Activated T-cell treated with anti-CD3 and anti-CD28 coated beads, Interleukin-2, amount 50 U/mL, for 4 hours (primary cell): ENCODE results near the gene DGAT2L6. TPM values are rescaled to one million over a fixed set of nuclear protein-coding genes. Genes with fewer than 3 reads are reported as not detected.
A peak's percentile ranks its signal among the peaks of the same experiment; 100 is the strongest.
"Not testable (repeated sequence)": the region's sequence is repeated elsewhere in the genome, so short reads cannot be mapped to it uniquely, and the experiment has no call there.

Experiments used
- ATAC-seq, 2 donors: fragments of 200-7000 bp; cut with Tn5 transposase; one replicate each; pipeline ENCODE4 v1.10.0; 2021
- DNase-seq: peaks from one replicate; pipeline ENCODE4 v3.0.0-alpha.2; 2020
- H3K27me3 Mint-ChIP-seq: one replicate; pipeline ENCODE4 v1.8.0; 2021; ENCODE audit warnings: low read depth, mixed read lengths
- H3K36me3 Mint-ChIP-seq: one replicate; pipeline ENCODE4 v1.8.0; 2022; ENCODE audit warnings: mixed read lengths; ENCODE audit not compliant: insufficient read depth
- H3K4me1 Mint-ChIP-seq: one replicate; pipeline ENCODE4 v1.8.0; 2021; ENCODE audit warnings: low read depth, mixed read lengths
- H3K4me3 Mint-ChIP-seq: one replicate; pipeline ENCODE4 v1.8.0; 2021; ENCODE audit warnings: mild to moderate bottlenecking, moderate library complexity, mixed read lengths
- H3K9me3 Mint-ChIP-seq: one replicate; pipeline ENCODE4 v1.8.0; 2021; ENCODE audit warnings: mixed read lengths
- total RNA-seq, 3 donors: library from RNA; stranded (reverse); gene quantifications; one replicate each; pipeline ENCODE4 v1.2.1, GENCODE V29; 2021

DGAT2L6 gene
- total RNA-seq, 3 donors from 2014 or later: not detected

DNA sequence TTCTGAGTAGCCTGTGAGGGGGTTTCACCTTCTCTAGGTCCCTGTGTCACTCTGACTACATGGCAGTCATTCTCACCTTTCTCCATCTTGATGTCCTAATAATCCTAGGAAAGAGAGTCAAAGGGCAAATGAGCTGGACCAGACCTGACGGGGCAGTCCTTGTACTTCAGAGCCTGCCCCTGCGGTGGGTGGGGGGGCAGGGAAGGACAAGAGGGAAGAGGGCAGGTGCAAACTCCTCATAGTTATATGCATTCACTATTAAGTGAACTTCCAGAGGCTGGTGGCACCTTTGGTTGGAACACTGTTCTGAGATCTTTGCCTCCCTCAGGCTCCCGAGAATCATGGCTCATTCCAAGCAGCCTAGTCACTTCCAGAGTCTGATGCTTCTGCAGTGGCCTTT is 57.1 kb downstream of the DGAT2L6 start, which contains the start of gene AWAT1:
TSS of gene AWAT1 (plus strand) at position 301 of the 400 bp plus-strand sequence. CDS start at position 342, 41 bp downstream.
- DNase-seq: no peak
- H3K9me3 Mint-ChIP-seq: no peaks in the 10 kb centered on the region
- ATAC-seq: no peak
- no peaks in the 10 kb centered on the region for H3K27me3 Mint-ChIP-seq
- no peaks in the 10 kb centered on the region for H3K36me3 Mint-ChIP-seq
- no peak within 1 kb of the TSS for H3K4me3 Mint-ChIP-seq
- H3K4me1 Mint-ChIP-seq: no peaks in the 10 kb centered on the region

DNA sequence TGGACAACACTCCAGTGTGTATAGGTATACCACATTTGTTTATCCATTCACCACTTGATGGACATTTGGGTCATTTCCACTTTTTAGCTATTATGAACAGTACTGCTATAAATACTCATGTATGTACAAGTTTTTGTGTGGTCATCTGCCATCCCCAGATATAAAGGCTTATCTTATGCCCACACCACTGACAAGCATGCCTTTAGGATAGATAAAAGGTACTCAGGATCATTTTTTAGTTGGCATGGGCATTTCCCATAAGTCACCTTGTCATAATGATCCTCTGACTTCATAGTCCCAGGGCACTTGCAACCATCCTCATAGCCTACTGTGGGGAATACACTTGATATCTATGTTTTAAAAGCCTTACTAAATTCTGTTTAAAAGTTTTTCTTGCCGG is 63.5 kb downstream of the DGAT2L6 start:
- no peaks in the 10 kb centered on the region for H3K9me3 Mint-ChIP-seq
- H3K4me1 Mint-ChIP-seq: no peaks in the 10 kb centered on the region
- H3K36me3 Mint-ChIP-seq: no peaks in the 10 kb centered on the region
- no peak overlapping the region for H3K4me3 Mint-ChIP-seq
- no peak for ATAC-seq
- no peaks in the 10 kb centered on the region for H3K27me3 Mint-ChIP-seq
- DNase-seq: no peak

DNA sequence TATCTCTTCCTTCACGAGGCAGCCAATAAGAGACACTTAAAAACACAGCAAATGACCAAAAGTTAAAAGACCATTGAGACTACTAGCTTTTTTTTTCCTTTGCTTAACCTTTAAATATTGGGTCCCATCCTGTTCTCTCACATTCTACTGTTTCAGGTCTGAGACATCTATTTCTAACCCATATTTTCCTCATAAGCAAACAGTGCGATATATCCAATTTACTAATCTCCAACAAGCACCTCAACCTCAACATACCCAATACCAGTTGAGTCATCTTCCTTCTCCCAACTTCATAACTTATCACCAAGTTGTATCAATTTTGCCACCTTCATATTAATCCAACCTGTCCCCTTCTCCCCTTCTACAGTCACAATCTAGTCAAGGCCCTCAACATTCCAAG is 64.2 kb downstream of the DGAT2L6 start:
- Mint-ChIP-seq H3K4me1 (no peaks in the 10 kb centered on the region), H3K27me3 (no peaks in the 10 kb centered on the region), H3K36me3 (no peaks in the 10 kb centered on the region), H3K9me3 (no peaks in the 10 kb centered on the region), H3K4me3 (no peak overlapping the region)
- ATAC-seq: no peak
- no peak for DNase-seq

DNA sequence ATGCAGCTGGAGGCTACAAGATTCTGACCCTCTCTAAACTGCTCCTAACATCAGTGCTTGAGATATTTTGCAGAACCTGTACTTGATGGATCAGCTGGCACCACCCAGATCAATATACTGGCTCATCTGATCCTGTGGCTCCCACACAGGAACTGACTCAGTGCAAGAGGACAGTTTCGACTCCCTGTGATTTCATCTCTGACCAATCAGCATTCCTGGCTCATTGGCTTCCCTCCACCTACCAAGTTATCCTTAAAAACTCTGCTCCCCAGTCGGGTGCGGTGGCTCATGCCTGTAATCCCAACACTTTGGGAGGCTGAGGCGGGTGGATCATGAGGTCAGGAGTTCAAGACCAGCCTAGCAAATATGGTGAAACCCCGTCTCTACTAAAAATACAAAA is 66.3 kb downstream of the DGAT2L6 start:
- not testable (repeated sequence) for H3K27me3 Mint-ChIP-seq, ATAC-seq, H3K36me3 Mint-ChIP-seq, H3K4me1 Mint-ChIP-seq, DNase-seq, H3K4me3 Mint-ChIP-seq, H3K9me3 Mint-ChIP-seq

DNA sequence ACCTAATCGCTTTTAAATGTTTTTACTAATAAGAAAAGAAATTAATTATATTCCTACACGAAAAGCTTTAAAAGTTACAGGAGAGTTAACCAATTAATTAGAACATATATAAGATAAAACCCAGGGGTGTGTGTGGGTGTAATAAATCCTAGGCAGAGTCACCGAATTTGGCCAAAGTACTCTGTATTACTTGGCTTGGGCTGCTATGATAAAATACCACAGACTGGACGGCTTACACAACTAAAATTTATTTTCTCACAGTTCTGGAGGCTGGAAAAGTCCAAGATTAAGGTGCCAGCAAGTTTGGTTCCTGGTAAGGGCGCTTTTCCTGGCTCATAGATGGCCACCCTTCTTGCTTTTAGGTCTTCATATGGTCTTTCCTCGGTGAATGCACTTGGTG is 67.6 kb downstream of the DGAT2L6 start:
- DNase-seq (no peak), ATAC-seq (no peak)
- H3K4me3 Mint-ChIP-seq: no peak overlapping the region
- H3K36me3 Mint-ChIP-seq: no peaks in the 10 kb centered on the region
- H3K27me3 Mint-ChIP-seq: no peaks in the 10 kb centered on the region
- no peaks in the 10 kb centered on the region for H3K4me1 Mint-ChIP-seq
- no peaks in the 10 kb centered on the region for H3K9me3 Mint-ChIP-seq

DNA sequence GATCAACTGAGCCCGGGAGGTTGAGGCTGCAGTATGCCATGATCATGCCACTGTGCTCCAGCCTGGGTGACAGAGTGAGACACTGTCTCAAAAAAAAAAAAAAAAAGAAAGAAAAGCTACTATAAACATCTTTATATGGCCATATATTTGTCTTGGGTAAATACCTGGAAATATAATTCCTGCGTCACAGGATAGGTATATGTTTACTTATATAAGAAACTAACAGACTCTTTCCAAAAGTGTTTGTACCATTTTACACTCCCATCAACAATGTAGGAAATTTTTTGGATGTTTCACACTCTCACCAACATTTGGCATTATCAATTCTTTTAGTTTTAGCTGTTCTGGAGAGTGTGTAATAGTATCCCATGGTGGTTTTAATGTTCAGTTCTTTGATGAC is 70.0 kb downstream of the DGAT2L6 start:
- DNase-seq: no peak
- ATAC-seq: no peak
- no peaks in the 10 kb centered on the region for H3K27me3 Mint-ChIP-seq
- no peaks in the 10 kb centered on the region for H3K9me3 Mint-ChIP-seq
- no peaks in the 10 kb centered on the region for H3K36me3 Mint-ChIP-seq
- no peaks in the 10 kb centered on the region for H3K4me1 Mint-ChIP-seq
- H3K4me3 Mint-ChIP-seq: no peak overlapping the region

DNA sequence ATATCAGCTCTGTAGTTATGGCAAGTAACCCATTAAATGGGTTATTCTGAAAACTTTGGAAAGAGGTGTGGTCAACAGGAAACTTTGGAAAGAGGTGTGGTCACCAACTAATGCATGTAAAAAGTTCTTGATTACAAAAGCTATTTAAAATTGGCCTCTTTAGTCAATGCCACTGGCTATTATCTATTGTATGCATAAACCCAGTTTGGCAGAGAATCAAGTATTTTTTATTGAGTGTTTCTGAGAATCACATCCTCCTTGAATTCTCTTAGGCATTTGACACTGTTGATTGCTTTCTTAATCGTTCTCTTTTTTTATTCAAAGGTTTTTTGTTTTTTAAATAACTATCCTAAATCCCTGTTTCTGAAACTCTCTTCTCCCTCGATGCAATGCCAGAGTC is 75.2 kb downstream of the DGAT2L6 start:
- H3K4me1 Mint-ChIP-seq: peaks cover 6% of the 10 kb centered on the region

DNA sequence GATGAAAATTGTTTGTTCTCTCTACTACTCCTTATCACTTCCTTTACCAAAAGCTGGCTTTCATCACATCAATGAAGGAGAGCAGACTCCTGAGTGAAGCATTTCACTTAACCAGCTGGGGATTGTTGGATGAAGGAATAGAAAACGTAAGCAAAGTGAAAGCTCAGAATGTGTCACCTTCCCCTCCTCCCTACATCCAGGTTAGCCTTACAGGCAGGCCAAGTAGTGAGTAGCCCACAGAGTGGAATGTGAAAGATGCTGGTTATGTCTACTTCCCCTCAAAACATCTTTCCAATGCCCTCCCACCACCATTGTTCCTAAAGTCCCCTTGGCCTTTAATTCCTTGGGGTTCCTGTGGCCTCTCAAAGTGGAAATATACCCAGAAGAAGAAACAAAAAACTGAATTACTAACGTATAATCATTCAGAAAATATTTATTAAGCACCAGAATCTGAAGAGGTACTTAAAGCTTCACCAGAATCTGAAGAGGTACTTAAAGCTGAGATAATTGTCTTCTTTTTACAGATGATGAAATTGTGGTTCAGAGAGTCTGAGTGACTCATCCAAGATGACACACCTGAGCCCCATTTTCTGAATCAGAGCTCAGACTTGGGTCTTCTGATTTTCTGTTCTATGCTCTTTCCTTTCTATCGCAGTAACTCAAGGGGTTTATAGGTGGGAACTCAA is 76.2 kb downstream of the DGAT2L6 start:
- H3K9me3 Mint-ChIP-seq: no peaks in the 10 kb centered on the region
- ATAC-seq: peak in 1 of 2 donors; percentile 63
- peaks cover 6% of the 10 kb centered on the region for H3K4me1 Mint-ChIP-seq
- H3K27me3 Mint-ChIP-seq: no peaks in the 10 kb centered on the region
- H3K4me3 Mint-ChIP-seq: no peak overlapping the region
- H3K36me3 Mint-ChIP-seq: peaks cover 6% of the 10 kb centered on the region
- DNase-seq: no peak

More for the DNA sequence above, 75.2 kb downstream of the DGAT2L6 start:
- DNase-seq (no peak), ATAC-seq (no peak)
- Mint-ChIP-seq H3K36me3 (peaks cover 6% of the 10 kb centered on the region), H3K27me3 (no peaks in the 10 kb centered on the region), H3K4me3 (no peak overlapping the region), H3K9me3 (no peaks in the 10 kb centered on the region)

DNA sequence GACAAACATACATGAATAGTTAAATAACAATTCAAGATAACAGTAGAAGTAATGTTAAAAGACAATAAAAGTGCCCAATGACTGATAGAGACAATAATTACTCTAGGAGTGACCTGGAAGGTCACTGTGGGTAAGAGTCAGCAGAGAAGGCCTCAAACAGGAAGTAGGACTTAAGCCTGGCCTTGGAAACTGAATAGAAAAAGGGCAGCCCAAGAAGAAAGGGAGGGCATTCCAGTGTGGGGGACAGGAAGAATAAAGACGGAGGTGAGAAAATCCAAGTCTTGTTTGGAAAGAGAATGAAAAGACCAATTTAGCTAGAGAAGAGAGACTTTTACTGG is 76.7 kb downstream of the DGAT2L6 start:
- no peak overlapping the region for H3K4me3 Mint-ChIP-seq
- H3K36me3 Mint-ChIP-seq: peaks cover 6% of the 10 kb centered on the region
- no peaks in the 10 kb centered on the region for H3K27me3 Mint-ChIP-seq
- ATAC-seq (no peak), DNase-seq (no peak)
- no peaks in the 10 kb centered on the region for H3K9me3 Mint-ChIP-seq
- H3K4me1 Mint-ChIP-seq: peaks cover 6% of the 10 kb centered on the region

DNA sequence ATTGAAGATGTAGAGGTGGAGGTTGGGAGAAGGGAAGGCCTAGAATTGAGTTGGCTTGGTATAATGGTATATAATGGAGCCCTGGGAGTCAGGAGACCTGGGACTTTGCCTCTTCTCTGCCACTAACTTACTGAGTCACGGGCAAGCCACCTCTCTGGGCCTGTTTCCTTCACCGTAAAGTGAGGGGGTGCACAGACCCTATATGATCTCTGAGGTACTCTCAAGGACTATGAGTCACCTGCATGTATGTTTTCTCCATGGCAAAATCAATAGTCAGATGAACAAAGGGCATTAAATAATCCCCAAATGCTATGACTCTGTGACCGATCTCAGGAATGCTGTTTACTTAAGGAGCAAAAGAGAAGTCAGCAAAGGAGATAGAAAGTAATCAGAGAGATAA is 77.6 kb downstream of the DGAT2L6 start:
- no peaks in the 10 kb centered on the region for H3K27me3 Mint-ChIP-seq
- ATAC-seq: no peak
- peaks cover 6% of the 10 kb centered on the region for H3K4me1 Mint-ChIP-seq
- no peaks in the 10 kb centered on the region for H3K9me3 Mint-ChIP-seq
- H3K36me3 Mint-ChIP-seq: peaks cover 6% of the 10 kb centered on the region
- DNase-seq: no peak
- no peak overlapping the region for H3K4me3 Mint-ChIP-seq

Other genes with a start within 250 kb of the DGAT2L6 start
- gene AWAT2, start 127.5 kb upstream of the DGAT2L6 start, total RNA-seq: not detected
- not detected for gene OTUD6A, start 115.0 kb upstream of the DGAT2L6 start, total RNA-seq
- 10 to 100 TPM; 26.2 to 28.5 (median 26.6) TPM for gene IGBP1, start 44.0 kb upstream of the DGAT2L6 start, total RNA-seq
- not detected for gene AWAT1, start 57.2 kb downstream of the DGAT2L6 start, total RNA-seq
- gene P2RY4, start 82.7 kb downstream of the DGAT2L6 start, total RNA-seq: under 1 TPM in 1 of 3 donors, not detected in 2; 0.18 TPM
- not detected for gene ARR3, start 90.9 kb downstream of the DGAT2L6 start, total RNA-seq
- gene RAB41, start 104.7 kb downstream of the DGAT2L6 start, total RNA-seq: not detected
- gene PDZD11, start 112.4 kb downstream of the DGAT2L6 start, total RNA-seq: 10 to 100 TPM; 16.0 to 19.1 (median 17.1) TPM
- 1 to 10 TPM; 1.4 to 2.4 (median 2.0) TPM for gene KIF4A, start 112.6 kb downstream of the DGAT2L6 start, total RNA-seq
- not detected for gene GDPD2, start 245.8 kb downstream of the DGAT2L6 start, total RNA-seq